ENCODE results near the gene HEATR5B. TPM values are rescaled to one million over a fixed set of nuclear protein-coding genes. Genes with fewer than 3 reads are reported as not detected.

HEATR5B gene
- total RNA-seq, 1 donor: 29.3 TPM

- Histone ChIP-seq H3K4me1 (ENCODE audit: insufficient read depth, low read length) (no peaks in the 10 kb centered on the region), H3K4me3 (ENCODE audit: insufficient read depth, low read length) (no peak overlapping the region), H3K79me2 (ENCODE audit: insufficient read depth, low read length) (no peaks in the 10 kb centered on the region), H4K20me1 (ENCODE audit: insufficient read depth, low read length) (no peaks in the 10 kb centered on the region), H2AFZ (ENCODE audit: low read length) (no peak overlapping the region), H3K4me2 (ENCODE audit: insufficient read depth, low read length) (no peak overlapping the region), H3K27me3 (ENCODE audit: insufficient read depth, low read length) (no peaks in the 10 kb centered on the region), H3K36me3 (ENCODE audit: insufficient read depth, low read length) (peaks cover 17% of the 10 kb centered on the region), H3K27ac (ENCODE audit: low read depth, low read length) (no peak overlapping the region), H3K9me3 (ENCODE audit: low read depth, low read length) (no peaks in the 10 kb centered on the region)
- no peak for TF ChIP-seq CTCF (IDR thresholded peaks at IDR 0.05; ENCODE audit: extremely low read depth, low read depth, low read length)
- no peak for DNase-seq (ENCODE audit: insufficient read length, low spot score, missing footprints)
Measured at GRCh38 chr2:37117566-37117965, 33.4 kb upstream of the HEATR5B start.

GRCh38 chr2:37111958-37112357, 27.8 kb upstream of the HEATR5B start:
- no peaks in the 10 kb centered on the region for H4K20me1 ChIP-seq (ENCODE audit: insufficient read depth, low read length)
- H2AFZ ChIP-seq (ENCODE audit: low read length): no peak overlapping the region
- no peak for DNase-seq (ENCODE audit: insufficient read length, low spot score, missing footprints)
- no peak overlapping the region for H3K4me2 ChIP-seq (ENCODE audit: insufficient read depth, low read length)
- H3K27me3 ChIP-seq (ENCODE audit: insufficient read depth, low read length): no peaks in the 10 kb centered on the region
- H3K79me2 ChIP-seq (ENCODE audit: insufficient read depth, low read length): no peaks in the 10 kb centered on the region
- H3K27ac ChIP-seq (ENCODE audit: low read depth, low read length): no peak overlapping the region
- H3K4me1 ChIP-seq (ENCODE audit: insufficient read depth, low read length): no peaks in the 10 kb centered on the region
- TF ChIP-seq CTCF (IDR thresholded peaks at IDR 0.05; ENCODE audit: extremely low read depth, low read depth, low read length): no peak
- H3K9me3 ChIP-seq (ENCODE audit: low read depth, low read length): no peaks in the 10 kb centered on the region
- H3K4me3 ChIP-seq (ENCODE audit: insufficient read depth, low read length): no peak overlapping the region
- peaks cover 35% of the 10 kb centered on the region for H3K36me3 ChIP-seq (ENCODE audit: insufficient read depth, low read length)

GRCh38 chr2:37110306-37111212, 26.4 kb upstream of the HEATR5B start:
- Histone ChIP-seq H3K27me3 (ENCODE audit: insufficient read depth, low read length) (no peaks in the 10 kb centered on the region), H3K4me3 (ENCODE audit: insufficient read depth, low read length) (no peak overlapping the region), H3K79me2 (ENCODE audit: insufficient read depth, low read length) (no peaks in the 10 kb centered on the region), H4K20me1 (ENCODE audit: insufficient read depth, low read length) (no peaks in the 10 kb centered on the region), H3K36me3 (ENCODE audit: insufficient read depth, low read length) (peaks cover 33% of the 10 kb centered on the region), H3K4me1 (ENCODE audit: insufficient read depth, low read length) (no peaks in the 10 kb centered on the region), H2AFZ (ENCODE audit: low read length) (no peak overlapping the region), H3K9me3 (ENCODE audit: low read depth, low read length) (no peaks in the 10 kb centered on the region), H3K4me2 (ENCODE audit: insufficient read depth, low read length) (no peak overlapping the region), H3K27ac (ENCODE audit: low read depth, low read length) (no peak overlapping the region)
- no peak for DNase-seq (ENCODE audit: insufficient read length, low spot score, missing footprints)
- no peak for TF ChIP-seq CTCF (IDR thresholded peaks at IDR 0.05; ENCODE audit: extremely low read depth, low read depth, low read length)

GRCh38 chr2:37109523-37109922, 25.4 kb upstream of the HEATR5B start:
- H3K9me3 ChIP-seq (ENCODE audit: low read depth, low read length): no peaks in the 10 kb centered on the region
- H2AFZ ChIP-seq (ENCODE audit: low read length): no peak overlapping the region
- no peaks in the 10 kb centered on the region for H4K20me1 ChIP-seq (ENCODE audit: insufficient read depth, low read length)
- no peaks in the 10 kb centered on the region for H3K79me2 ChIP-seq (ENCODE audit: insufficient read depth, low read length)
- no peak overlapping the region for H3K4me2 ChIP-seq (ENCODE audit: insufficient read depth, low read length)
- no peak overlapping the region for H3K27ac ChIP-seq (ENCODE audit: low read depth, low read length)
- H3K36me3 ChIP-seq (ENCODE audit: insufficient read depth, low read length): peaks cover 33% of the 10 kb centered on the region
- no peaks in the 10 kb centered on the region for H3K4me1 ChIP-seq (ENCODE audit: insufficient read depth, low read length)
- DNase-seq (ENCODE audit: insufficient read length, low spot score, missing footprints): no peak
- no peak overlapping the region for H3K4me3 ChIP-seq (ENCODE audit: insufficient read depth, low read length)
- no peaks in the 10 kb centered on the region for H3K27me3 ChIP-seq (ENCODE audit: insufficient read depth, low read length)
- no peak for TF ChIP-seq CTCF (IDR thresholded peaks at IDR 0.05; ENCODE audit: extremely low read depth, low read depth, low read length)
